Measurements from ENCODE around the gene SP140. TPM values are rescaled to one million over a fixed set of nuclear protein-coding genes. Genes with fewer than 3 reads are reported as not detected.
"Not testable (repeated sequence)": the region's sequence is repeated elsewhere in the genome, so short reads cannot be mapped to it uniquely, and the experiment has no call there.

Gene SP140
- total and polyA plus RNA-seq, 2 of the 13 experiments (the other 11 are each of a cell fraction or from before 2014, with no cell fraction given) = 0.57 to 0.80 TPM

DNA sequence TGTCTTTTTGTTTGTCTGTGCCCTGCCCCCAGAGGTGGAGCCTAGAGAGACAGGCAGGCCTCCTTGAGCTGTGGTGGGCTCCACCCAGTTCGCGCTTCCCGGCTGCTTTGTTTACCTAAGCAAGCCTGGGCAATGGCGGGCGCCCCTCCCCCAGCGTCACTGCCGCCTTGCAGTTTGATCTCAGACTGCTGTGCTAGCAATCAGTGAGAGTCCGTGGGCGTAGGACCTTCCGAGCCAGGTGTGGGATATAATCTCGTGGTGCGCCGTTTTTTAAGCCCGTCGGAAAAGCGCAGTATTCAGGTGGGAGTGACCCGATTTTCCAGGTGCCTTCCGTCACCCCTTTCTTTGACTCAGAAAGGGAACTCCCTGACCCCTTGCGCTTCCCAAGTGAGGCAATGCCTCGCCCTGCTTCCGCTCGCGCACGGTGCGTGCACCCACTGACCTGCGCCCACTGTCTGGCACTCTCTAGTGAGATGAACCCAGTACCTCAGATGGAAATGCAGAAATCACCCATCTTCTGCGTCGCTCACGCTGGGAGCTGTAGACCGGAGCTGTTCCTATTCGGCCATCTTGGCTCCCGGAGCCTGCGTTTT is 116.5 kb downstream of the SP140 start:
- BruUV-seq (replicated peaks); H3K27ac ChIP-seq (ENCODE audit: extremely low read length, insufficient read depth, low read length); H3K79me2 ChIP-seq (ENCODE audit: insufficient read depth, low read length); FAIRE-seq; DNase-seq (ENCODE audit: low spot score); intact Hi-C loops (cut with micrococcal nuclease; ENCODE audit: unreplicated experiment); POLR2A ChIA-PET; H3K27me3 ChIP-seq (ENCODE audit: control insufficient read depth in 1 of 2, insufficient read depth in 2 of 2, low read length in 2 of 2); H3K9ac ChIP-seq (ENCODE audit: insufficient read depth, low read depth, low read length); ATAC-seq; CTCF ChIA-PET (ENCODE audit: low intra/inter-chr PET ratio, low total read pairs); H3K4me1 ChIP-seq (ENCODE audit: insufficient read depth, low read length); H3K4me3 ChIP-seq (replicated peaks in 1 of 3; ENCODE audit: insufficient read depth in 1 of 3, low read depth in 2 of 3, low read length in 3 of 3); H3K36me3 ChIP-seq (replicated peaks in 1 of 2; ENCODE audit: control insufficient read depth in 1 of 2, insufficient read depth in 2 of 2, low read length in 2 of 2); H3K4me2 ChIP-seq (ENCODE audit: low read depth, low read length); H3K9me3 ChIP-seq (ENCODE audit: low read length); H2AFZ ChIP-seq (ENCODE audit: low read length); H4K20me1 ChIP-seq (ENCODE audit: insufficient read depth, low read length); in situ Hi-C loops (cut with HindIII; ENCODE audit: extremely low pct_ligation_motif_present, low pct_unique_long_range_greater_than_20kb); TF ChIP-seq FOXA1 (IDR thresholded peaks at IDR 0.05): not testable (repeated sequence)
- TF ChIP-seq, protein P1, sequence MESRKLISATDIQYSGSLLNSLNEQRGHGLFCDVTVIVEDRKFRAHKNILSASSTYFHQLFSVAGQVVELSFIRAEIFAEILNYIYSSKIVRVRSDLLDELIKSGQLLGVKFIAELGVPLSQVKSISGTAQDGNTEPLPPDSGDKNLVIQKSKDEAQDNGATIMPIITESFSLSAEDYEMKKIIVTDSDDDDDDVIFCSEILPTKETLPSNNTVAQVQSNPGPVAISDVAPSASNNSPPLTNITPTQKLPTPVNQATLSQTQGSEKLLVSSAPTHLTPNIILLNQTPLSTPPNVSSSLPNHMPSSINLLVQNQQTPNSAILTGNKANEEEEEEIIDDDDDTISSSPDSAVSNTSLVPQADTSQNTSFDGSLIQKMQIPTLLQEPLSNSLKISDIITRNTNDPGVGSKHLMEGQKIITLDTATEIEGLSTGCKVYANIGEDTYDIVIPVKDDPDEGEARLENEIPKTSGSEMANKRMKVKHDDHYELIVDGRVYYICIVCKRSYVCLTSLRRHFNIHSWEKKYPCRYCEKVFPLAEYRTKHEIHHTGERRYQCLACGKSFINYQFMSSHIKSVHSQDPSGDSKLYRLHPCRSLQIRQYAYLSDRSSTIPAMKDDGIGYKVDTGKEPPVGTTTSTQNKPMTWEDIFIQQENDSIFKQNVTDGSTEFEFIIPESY (CRISPR knock-in tag; IDR thresholded peaks at IDR 0.05) = peak; percentile 42; the same call in 1 of the 2 replicates
- TF ChIP-seq SP5 (CRISPR knock-in tag; IDR thresholded peaks at IDR 0.05; ENCODE audit: borderline replicate concordance, low read depth) (0 out of 2 replicates have a peak, but pooled peaks have one; percentile 12), FOXA1 (CRISPR knock-in tag; IDR thresholded peaks at IDR 0.05) (0 out of 2 replicates have a peak, but pooled peaks have one; percentile 37)
- TF ChIP-seq, protein P2, sequence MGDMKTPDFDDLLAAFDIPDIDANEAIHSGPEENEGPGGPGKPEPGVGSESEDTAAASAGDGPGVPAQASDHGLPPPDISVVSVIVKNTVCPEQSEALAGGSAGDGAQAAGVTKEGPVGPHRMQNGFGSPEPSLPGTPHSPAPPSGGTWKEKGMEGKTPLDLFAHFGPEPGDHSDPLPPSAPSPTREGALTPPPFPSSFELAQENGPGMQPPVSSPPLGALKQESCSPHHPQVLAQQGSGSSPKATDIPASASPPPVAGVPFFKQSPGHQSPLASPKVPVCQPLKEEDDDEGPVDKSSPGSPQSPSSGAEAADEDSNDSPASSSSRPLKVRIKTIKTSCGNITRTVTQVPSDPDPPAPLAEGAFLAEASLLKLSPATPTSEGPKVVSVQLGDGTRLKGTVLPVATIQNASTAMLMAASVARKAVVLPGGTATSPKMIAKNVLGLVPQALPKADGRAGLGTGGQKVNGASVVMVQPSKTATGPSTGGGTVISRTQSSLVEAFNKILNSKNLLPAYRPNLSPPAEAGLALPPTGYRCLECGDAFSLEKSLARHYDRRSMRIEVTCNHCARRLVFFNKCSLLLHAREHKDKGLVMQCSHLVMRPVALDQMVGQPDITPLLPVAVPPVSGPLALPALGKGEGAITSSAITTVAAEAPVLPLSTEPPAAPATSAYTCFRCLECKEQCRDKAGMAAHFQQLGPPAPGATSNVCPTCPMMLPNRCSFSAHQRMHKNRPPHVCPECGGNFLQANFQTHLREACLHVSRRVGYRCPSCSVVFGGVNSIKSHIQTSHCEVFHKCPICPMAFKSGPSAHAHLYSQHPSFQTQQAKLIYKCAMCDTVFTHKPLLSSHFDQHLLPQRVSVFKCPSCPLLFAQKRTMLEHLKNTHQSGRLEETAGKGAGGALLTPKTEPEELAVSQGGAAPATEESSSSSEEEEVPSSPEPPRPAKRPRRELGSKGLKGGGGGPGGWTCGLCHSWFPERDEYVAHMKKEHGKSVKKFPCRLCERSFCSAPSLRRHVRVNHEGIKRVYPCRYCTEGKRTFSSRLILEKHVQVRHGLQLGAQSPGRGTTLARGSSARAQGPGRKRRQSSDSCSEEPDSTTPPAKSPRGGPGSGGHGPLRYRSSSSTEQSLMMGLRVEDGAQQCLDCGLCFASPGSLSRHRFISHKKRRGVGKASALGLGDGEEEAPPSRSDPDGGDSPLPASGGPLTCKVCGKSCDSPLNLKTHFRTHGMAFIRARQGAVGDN (CRISPR knock-in tag; IDR thresholded peaks at IDR 0.05) = peak; percentile 19; the same call in 1 of the 2 replicates
- 83% methylated on average over 31 of the region's 33 CpGs for WGBS (ENCODE audit: low lambda C conversion rate)

DNA sequence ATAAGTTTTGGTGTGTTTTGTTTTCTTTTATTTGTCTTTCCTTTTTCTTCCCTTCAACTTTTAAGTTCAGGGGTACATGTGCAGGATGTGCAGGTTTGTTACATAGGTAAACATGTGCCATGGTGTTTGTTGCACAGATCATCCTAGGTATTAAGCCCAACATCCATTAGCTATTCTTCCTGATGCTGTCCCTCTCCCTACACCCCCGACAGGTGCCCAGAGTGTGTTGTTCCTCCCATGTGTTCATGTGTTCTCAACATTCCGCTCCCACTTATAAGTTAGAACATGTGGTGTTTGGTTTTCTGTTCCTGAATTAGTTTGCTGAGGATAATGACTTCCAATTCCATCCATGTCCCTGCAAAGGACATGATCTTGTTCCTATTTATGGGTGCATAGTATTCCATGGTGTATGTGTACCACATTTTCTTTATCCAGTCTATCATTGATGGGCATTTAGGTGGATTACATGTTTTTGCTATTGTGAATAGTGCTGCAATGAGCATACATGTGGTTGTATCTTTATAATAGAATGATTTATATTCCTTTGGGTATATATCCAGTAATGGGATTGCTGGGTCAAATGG is 117.6 kb downstream of the SP140 start:
- H3K4me3 ChIP-seq (replicated peaks in 1 of 3; ENCODE audit: insufficient read depth in 1 of 3, low read depth in 2 of 3, low read length in 3 of 3); H4K20me1 ChIP-seq (ENCODE audit: insufficient read depth, low read length); H3K9me3 ChIP-seq (ENCODE audit: low read length); H3K36me3 ChIP-seq (replicated peaks in 1 of 2; ENCODE audit: control insufficient read depth in 1 of 2, insufficient read depth in 2 of 2, low read length in 2 of 2); BruUV-seq (replicated peaks); POLR2A ChIA-PET; intact Hi-C loops (cut with micrococcal nuclease; ENCODE audit: unreplicated experiment); H3K4me2 ChIP-seq (ENCODE audit: low read depth, low read length); H3K79me2 ChIP-seq (ENCODE audit: insufficient read depth, low read length); DNase-seq (ENCODE audit: low spot score); CTCF ChIA-PET (ENCODE audit: low intra/inter-chr PET ratio, low total read pairs); H3K27me3 ChIP-seq (ENCODE audit: control insufficient read depth in 1 of 2, insufficient read depth in 2 of 2, low read length in 2 of 2); in situ Hi-C loops (cut with HindIII; ENCODE audit: extremely low pct_ligation_motif_present, low pct_unique_long_range_greater_than_20kb); H3K27ac ChIP-seq (ENCODE audit: extremely low read length, insufficient read depth, low read length); H2AFZ ChIP-seq (ENCODE audit: low read length); ATAC-seq; FAIRE-seq; H3K9ac ChIP-seq (ENCODE audit: insufficient read depth, low read depth, low read length): not testable (repeated sequence)
- WGBS (ENCODE audit: low lambda C conversion rate) = 95% methylated on average over 2 of the region's 2 CpGs
- peaks cover 14% of the 10 kb centered on the region for H3K4me1 ChIP-seq (ENCODE audit: insufficient read depth, low read length)
